SK-N-SH treated with all-trans-retinoic acid at 6 μM for 48 hours (cell line): Measurements from ENCODE around the gene MTX2.

Source experiments
- ARNTL ChIP-seq: fragments of 450-650 bp; formaldehyde crosslinking; IDR thresholded peaks from 2 replicates; pipeline ENCODE4 v1.5.0; 2020; ENCODE audit warnings: low read depth, mild to moderate bottlenecking, moderate library complexity, borderline replicate concordance
- CSDC2 ChIP-seq: fragments of 250-450 bp; sonication (Bioruptor Pico); IDR thresholded peaks from 2 replicates; pipeline ENCODE4 v1.5.0; 2020; ENCODE audit warnings: mild to moderate bottlenecking, moderate library complexity
- ESRRG ChIP-seq: fragments of 250-450 bp; sonication (Bioruptor Pico); IDR thresholded peaks from 2 replicates; pipeline ENCODE4 v1.6.1; 2021; ENCODE audit warnings: mild to moderate bottlenecking
- GLIS3 ChIP-seq: fragments of 250-450 bp; sonication (Bioruptor Pico); IDR thresholded peaks from 2 replicates; pipeline ENCODE4 v1.5.0; 2020; ENCODE audit warnings: mild to moderate bottlenecking, moderate library complexity
- PPARA ChIP-seq: fragments of 250-450 bp; sonication (Bioruptor Pico); IDR thresholded peaks from 2 replicates; pipeline ENCODE4 v1.5.0; 2020; ENCODE audit warnings: mild to moderate bottlenecking, borderline replicate concordance
- RARB ChIP-seq: fragments of 250-450 bp; sonication (Bioruptor Pico); IDR thresholded peaks from 2 replicates; pipeline ENCODE4 v1.8.0; 2021; ENCODE audit warnings: mild to moderate bottlenecking, moderate library complexity
- SNAI2 ChIP-seq: fragments of 250-450 bp; sonication (Bioruptor Pico); IDR thresholded peaks from 2 replicates; pipeline ENCODE4 v1.5.0; 2020; ENCODE audit warnings: mild to moderate bottlenecking, moderate library complexity
- TCF4 ChIP-seq: fragments of 250-450 bp; sonication (Bioruptor Pico); IDR thresholded peaks from 2 replicates; pipeline ENCODE4 v1.8.0; 2021; ENCODE audit warnings: mild to moderate bottlenecking, moderate library complexity, borderline replicate concordance
- ZFP3 ChIP-seq: fragments of 250-450 bp; sonication (Bioruptor Pico); IDR thresholded peaks from 2 replicates; pipeline ENCODE4 v1.5.0; 2020; ENCODE audit warnings: mild to moderate bottlenecking, moderate library complexity
- ZFP30 ChIP-seq: fragments of 450-650 bp; formaldehyde crosslinking; IDR thresholded peaks from 2 replicates; pipeline ENCODE4 v1.5.0; 2022; ENCODE audit warnings: mild to moderate bottlenecking, moderate library complexity
- TF ChIP-seq, protein P1 (sequence below): fragments of 250-450 bp; sonication (Bioruptor Pico); IDR thresholded peaks from 2 replicates; pipeline ENCODE4 v1.8.0; 2021; ENCODE audit warnings: low read depth, mild to moderate bottlenecking, moderate library complexity, borderline replicate concordance
- TF ChIP-seq, protein P2 (sequence below): fragments of 250-450 bp; sonication (Bioruptor Pico); IDR thresholded peaks from 2 replicates; pipeline ENCODE4 v1.8.0; 2020; ENCODE audit warnings: mild to moderate bottlenecking, moderate library complexity, borderline replicate concordance

DNA sequence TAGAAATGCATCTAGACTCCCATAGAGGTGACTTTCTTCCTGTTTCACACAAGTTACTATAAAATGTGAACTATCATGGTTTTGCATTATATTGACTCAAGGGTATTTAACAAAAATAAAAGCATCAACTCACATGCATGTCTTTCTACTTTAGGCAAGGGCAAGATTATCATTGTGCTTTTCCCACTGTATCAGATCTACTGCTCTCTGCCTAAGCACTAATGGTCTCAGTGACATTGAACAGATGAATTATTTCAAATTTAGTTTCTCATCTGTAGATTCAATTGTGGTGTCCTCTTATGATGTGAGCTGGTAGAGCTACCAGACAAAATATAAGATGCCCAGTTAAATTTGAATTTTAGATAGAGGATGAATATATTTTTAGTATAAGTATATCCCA is 113.9 kb downstream of the MTX2 start:
- no peak for TF ChIP-seq RARB (CRISPR knock-in tag)
- no peak for TF ChIP-seq GLIS3
- no peak for TF ChIP-seq ARNTL (CRISPR knock-in tag)
- TF ChIP-seq PPARA (CRISPR knock-in tag), result no peak
- no peak for TF ChIP-seq TCF4 (CRISPR knock-in tag)
- no peak for TF ChIP-seq ESRRG (CRISPR knock-in tag)
- no peak for TF ChIP-seq SNAI2 (CRISPR knock-in tag)
- TF ChIP-seq, protein P1, sequence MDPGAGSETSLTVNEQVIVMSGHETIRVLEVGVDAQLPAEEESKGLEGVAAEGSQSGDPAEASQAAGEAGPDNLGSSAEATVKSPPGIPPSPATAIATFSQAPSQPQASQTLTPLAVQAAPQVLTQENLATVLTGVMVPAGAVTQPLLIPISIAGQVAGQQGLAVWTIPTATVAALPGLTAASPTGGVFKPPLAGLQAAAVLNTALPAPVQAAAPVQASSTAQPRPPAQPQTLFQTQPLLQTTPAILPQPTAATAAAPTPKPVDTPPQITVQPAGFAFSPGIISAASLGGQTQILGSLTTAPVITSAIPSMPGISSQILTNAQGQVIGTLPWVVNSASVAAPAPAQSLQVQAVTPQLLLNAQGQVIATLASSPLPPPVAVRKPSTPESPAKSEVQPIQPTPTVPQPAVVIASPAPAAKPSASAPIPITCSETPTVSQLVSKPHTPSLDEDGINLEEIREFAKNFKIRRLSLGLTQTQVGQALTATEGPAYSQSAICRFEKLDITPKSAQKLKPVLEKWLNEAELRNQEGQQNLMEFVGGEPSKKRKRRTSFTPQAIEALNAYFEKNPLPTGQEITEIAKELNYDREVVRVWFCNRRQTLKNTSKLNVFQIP (CRISPR knock-in tag), result no peak
- TF ChIP-seq ZFP30 (CRISPR knock-in tag), result no peak
- no peak for TF ChIP-seq ZFP3
- TF ChIP-seq, protein P2, sequence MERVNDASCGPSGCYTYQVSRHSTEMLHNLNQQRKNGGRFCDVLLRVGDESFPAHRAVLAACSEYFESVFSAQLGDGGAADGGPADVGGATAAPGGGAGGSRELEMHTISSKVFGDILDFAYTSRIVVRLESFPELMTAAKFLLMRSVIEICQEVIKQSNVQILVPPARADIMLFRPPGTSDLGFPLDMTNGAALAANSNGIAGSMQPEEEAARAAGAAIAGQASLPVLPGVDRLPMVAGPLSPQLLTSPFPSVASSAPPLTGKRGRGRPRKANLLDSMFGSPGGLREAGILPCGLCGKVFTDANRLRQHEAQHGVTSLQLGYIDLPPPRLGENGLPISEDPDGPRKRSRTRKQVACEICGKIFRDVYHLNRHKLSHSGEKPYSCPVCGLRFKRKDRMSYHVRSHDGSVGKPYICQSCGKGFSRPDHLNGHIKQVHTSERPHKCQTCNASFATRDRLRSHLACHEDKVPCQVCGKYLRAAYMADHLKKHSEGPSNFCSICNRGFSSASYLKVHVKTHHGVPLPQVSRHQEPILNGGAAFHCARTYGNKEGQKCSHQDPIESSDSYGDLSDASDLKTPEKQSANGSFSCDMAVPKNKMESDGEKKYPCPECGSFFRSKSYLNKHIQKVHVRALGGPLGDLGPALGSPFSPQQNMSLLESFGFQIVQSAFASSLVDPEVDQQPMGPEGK (CRISPR knock-in tag), result no peak
- TF ChIP-seq CSDC2 (CRISPR knock-in tag), result no peak
